Activated CD8-positive, alpha-beta memory T cell treated with anti-CD3 and anti-CD28 coated beads, Interleukin-2, amount 50 U/mL, for 1 hour (primary cell): Measurements from ENCODE around the gene HOXC13.

Source experiments
- DNase-seq: peaks from one replicate; pipeline ENCODE4 v3.0.0-alpha.2; 2020; ENCODE audit errors: extremely low read depth

The HOXC13 gene

GRCh38 chr12:53982648-53983567 lies 44.3 kb downstream of the HOXC13 start:
- no peak for DNase-seq

- DNase-seq = no peak
Observed at GRCh38 chr12:53983568-53983949, 44.9 kb downstream of the HOXC13 start.

DNA sequence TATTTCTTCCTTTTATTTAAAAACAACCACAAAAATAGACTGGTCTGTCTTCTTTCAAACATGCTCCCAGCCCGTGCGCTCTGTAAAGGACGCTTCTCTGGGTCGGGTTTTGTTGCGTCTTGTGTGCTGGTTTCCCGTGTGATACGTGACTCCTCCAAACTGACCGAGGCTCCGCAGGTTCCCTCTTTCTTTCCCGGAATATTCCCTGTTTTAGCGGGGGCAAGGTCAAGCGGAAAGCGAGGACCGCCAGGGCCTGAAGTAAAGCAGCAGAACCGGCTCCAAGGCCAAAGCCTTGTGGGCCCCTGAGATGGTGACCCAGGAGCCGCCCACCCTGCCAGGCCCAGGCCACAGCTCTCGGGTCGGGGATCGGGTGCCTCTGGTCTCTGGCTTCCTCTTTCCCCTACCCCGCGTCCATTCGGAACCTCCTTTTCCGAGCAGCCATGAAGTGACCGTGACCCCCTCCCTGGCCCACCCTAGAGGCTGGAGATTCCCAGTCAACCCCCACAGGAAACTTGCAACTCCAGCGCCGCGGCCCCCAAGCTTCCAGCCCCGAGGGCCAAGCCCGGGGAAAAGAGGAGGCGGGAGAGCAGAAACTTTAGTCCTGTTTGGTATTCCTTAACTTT lies 45.4 kb downstream of the HOXC13 start:
- DNase-seq = no peak

GRCh38 chr12:53984901-53985691 lies 46.5 kb downstream of the HOXC13 start, which contains the start of gene HOXC10:
Gene HOXC10 (plus strand): TSS chr12:53985146. CDS start chr12:53985260, 114 bp downstream.
- DNase-seq = peak; percentile 55

GRCh38 chr12:53985692-53985993 lies 47.0 kb downstream of the HOXC13 start:
- no peak for DNase-seq

GRCh38 chr12:53985994-53986685 lies 47.5 kb downstream of the HOXC13 start:
- DNase-seq = no peak

GRCh38 chr12:53986686-53987483 lies 48.3 kb downstream of the HOXC13 start:
- no peak for DNase-seq

GRCh38 chr12:53987787-53988230 lies 49.2 kb downstream of the HOXC13 start:
- DNase-seq = no peak

DNA sequence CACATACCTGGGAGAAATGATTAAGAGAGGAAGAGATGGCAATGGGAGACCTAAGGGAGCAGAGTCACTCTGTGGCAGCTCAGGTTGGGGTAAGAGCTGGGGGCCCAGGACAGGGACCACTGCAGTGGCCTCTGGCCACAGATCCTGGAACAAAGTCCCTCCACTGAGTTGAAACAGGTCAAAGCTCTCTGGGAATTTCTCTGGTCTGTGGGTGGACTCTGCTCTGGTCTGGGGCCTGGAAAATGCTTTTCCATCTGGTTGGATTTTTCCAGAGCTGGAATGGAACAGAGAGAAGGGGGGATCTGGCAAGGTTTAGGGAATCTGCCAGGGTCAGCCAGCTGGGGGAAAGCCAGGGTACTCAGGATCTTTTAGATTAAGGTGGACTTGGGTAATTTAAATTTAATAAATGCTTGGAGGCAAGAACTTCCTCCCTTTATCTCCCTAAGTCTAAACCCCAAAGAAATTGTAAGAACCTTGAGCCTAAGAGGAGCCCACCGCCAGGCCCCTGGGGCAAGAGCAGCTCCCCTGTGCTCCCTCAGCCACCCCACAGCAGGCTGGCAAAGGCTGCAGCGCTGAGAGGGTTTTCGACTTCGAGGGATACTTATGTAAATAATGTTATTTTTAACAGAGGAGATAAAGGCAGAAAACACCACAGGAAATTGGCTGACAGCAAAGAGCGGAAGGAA lies 50.1 kb downstream of the HOXC13 start:
- no peak for DNase-seq

DNA sequence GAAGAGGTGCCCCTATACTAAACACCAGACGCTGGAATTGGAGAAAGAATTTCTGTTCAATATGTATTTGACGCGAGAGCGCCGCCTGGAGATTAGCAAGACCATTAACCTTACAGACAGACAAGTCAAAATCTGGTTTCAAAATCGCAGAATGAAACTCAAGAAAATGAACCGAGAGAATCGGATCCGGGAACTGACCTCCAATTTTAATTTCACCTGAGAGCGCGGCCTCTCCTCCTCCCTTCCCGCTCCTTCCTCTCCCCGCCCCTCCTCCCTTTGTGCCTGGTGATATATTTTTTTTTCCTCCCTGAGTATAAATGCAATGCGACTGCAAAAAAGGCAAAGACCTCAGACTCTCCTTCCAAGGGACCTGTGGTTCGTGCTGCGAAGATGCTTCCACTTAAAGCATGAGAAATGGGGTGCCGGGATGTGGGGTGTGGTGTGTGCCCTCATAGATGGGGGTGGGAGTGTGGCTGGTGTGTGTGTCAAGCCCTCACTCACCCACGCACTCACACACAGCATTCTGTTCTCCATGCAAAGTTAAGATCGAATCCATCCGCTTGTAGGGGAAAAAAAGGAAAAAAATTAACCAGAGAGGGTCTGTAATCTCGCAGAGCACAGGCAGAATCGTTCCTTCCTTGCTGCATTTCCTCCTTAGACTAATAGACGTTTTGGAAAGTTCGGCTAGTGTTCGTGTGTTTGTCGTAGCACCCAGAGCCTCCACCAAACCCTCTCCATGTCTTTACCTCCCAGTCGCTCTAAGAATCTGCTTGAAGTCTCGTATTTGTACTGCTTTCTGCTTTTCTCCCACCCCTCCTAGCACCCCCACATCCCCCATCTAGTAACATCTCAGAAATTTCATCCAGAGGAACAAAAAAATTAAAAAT lies 50.8 kb downstream of the HOXC13 start:
- DNase-seq = no peak

- no peak for DNase-seq
Observed at GRCh38 chr12:53990311-53991076, 51.9 kb downstream of the HOXC13 start.

- DNase-seq = no peak
Observed at GRCh38 chr12:53991077-53991460, 52.4 kb downstream of the HOXC13 start.

- DNase-seq = no peak
Observed at GRCh38 chr12:53992377-53992889, 53.8 kb downstream of the HOXC13 start.

GRCh38 chr12:53993162-53994008 lies 54.8 kb downstream of the HOXC13 start:
- DNase-seq = no peak

- no peak for DNase-seq
Observed at GRCh38 chr12:53994009-53994263, 55.3 kb downstream of the HOXC13 start.

- DNase-seq = no peak
Observed at GRCh38 chr12:53994264-53995001, 55.8 kb downstream of the HOXC13 start.

- no peak for DNase-seq
Observed at GRCh38 chr12:53995002-53995377, 56.4 kb downstream of the HOXC13 start.
